HL-60 (cell line): ENCODE measurements around the gene GNAQ.

Source experiments
- POLR2AphosphoS5 ChIP-seq: IDR thresholded peaks from 2 replicates; pipeline ENCODE4 v1.6.1; 2012; ENCODE audit warnings: low read depth
- TF ChIP-seq, protein P1 (sequence below): IDR thresholded peaks from one replicate; pipeline ENCODE4 v1.5.1; 2011; ENCODE audit warnings: low read length, control low read depth, inconsistent platforms; ENCODE audit not compliant: insufficient read depth

DNA sequence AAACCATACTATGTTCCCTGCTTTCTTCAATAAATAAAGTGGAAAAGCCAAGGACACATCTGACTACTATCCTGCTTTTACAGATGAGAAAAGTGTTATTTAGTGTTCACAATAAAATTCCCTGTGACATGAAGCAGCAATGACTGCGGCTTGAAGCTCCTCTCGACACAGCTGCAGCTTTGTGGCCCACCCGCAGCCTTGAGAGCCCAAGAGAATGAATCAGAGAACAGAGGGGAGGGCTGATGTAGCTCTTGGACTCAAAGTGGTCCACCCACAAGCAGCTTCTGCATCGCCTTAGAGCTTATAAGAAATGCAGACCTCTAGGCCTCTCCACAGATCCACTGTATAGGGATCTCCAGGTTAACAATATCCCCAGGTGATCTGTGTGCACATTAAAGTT, 202.2 kb downstream of the GNAQ start:
- TF ChIP-seq, protein P1, sequence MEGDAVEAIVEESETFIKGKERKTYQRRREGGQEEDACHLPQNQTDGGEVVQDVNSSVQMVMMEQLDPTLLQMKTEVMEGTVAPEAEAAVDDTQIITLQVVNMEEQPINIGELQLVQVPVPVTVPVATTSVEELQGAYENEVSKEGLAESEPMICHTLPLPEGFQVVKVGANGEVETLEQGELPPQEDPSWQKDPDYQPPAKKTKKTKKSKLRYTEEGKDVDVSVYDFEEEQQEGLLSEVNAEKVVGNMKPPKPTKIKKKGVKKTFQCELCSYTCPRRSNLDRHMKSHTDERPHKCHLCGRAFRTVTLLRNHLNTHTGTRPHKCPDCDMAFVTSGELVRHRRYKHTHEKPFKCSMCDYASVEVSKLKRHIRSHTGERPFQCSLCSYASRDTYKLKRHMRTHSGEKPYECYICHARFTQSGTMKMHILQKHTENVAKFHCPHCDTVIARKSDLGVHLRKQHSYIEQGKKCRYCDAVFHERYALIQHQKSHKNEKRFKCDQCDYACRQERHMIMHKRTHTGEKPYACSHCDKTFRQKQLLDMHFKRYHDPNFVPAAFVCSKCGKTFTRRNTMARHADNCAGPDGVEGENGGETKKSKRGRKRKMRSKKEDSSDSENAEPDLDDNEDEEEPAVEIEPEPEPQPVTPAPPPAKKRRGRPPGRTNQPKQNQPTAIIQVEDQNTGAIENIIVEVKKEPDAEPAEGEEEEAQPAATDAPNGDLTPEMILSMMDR = no peak
- no peak for TF ChIP-seq POLR2AphosphoS5
